Measurements from ENCODE around the gene ZBTB40. TPM values are rescaled to one million over a fixed set of nuclear protein-coding genes. Genes with fewer than 3 reads are reported as not detected.

Gene ZBTB40
- total RNA-seq, 2 donors from 2014 or later, result 11.2 to 20.1 TPM

- H3K4me1 ChIP-seq, result no peaks in the 10 kb centered on the region
- TF ChIP-seq POLR2A (IDR thresholded peaks at IDR 0.05) (no peak), CTCF (IDR thresholded peaks at IDR 0.05) (no peak)
- intact Hi-C loops (cut with DNase I), result no loop called here
- H3K9me3 ChIP-seq, result no peaks in the 10 kb centered on the region
- ATAC-seq (no peak), DNase-seq (no peak)
- H3K27me3 ChIP-seq, result no peaks in the 10 kb centered on the region
- H3K36me3 ChIP-seq (replicated peaks in 1 of 2; ENCODE audit: insufficient read depth in 1 of 2, low read depth in 2 of 2), result no peaks in the 10 kb centered on the region
- H3K27ac ChIP-seq, result no peak overlapping the region
- 89 to 90% methylated on average over 25 to 34 of the region's 34 CpGs for WGBS, 2 donors
- H3K4me3 ChIP-seq, result no peak overlapping the region
Measured at GRCh38 chr1:22570140-22570909, 118.7 kb downstream of the ZBTB40 start.

GRCh38 chr1:22572818-22573217 lies 121.2 kb downstream of the ZBTB40 start:
- Histone ChIP-seq H3K9me3 (no peaks in the 10 kb centered on the region), H3K4me3 (no peak overlapping the region), H3K27ac (no peak overlapping the region), H3K4me1 (no peaks in the 10 kb centered on the region), H3K27me3 (no peaks in the 10 kb centered on the region), H3K36me3 (replicated peaks in 1 of 2; ENCODE audit: insufficient read depth in 1 of 2, low read depth in 2 of 2) (no peaks in the 10 kb centered on the region)
- ATAC-seq, result no peak
- 52 to 96% methylated on average over 4 to 9 of the region's 9 CpGs for whole genome bisulfite sequencing, 2 donors
- intact Hi-C loops (cut with DNase I), result no loop called here
- DNase-seq, result no peak
- TF ChIP-seq CTCF (IDR thresholded peaks at IDR 0.05) (no peak), POLR2A (IDR thresholded peaks at IDR 0.05) (no peak)

GRCh38 chr1:22573237-22573636 lies 121.6 kb downstream of the ZBTB40 start:
- no peaks in the 10 kb centered on the region for H3K4me1 ChIP-seq
- no peak overlapping the region for H3K4me3 ChIP-seq
- H3K27me3 ChIP-seq, result no peaks in the 10 kb centered on the region
- intact Hi-C loops (cut with DNase I), result no loop called here
- H3K36me3 ChIP-seq (replicated peaks in 1 of 2; ENCODE audit: insufficient read depth in 1 of 2, low read depth in 2 of 2), result no peaks in the 10 kb centered on the region
- no peaks in the 10 kb centered on the region for H3K9me3 ChIP-seq
- TF ChIP-seq CTCF (IDR thresholded peaks at IDR 0.05) (no peak), POLR2A (IDR thresholded peaks at IDR 0.05) (no peak)
- ATAC-seq (no peak), DNase-seq (no peak)
- H3K27ac ChIP-seq, result no peak overlapping the region
- 73 to 78% methylated on average over 3 to 7 of the region's 7 CpGs for WGBS, 2 donors

- Histone ChIP-seq H3K4me3 (no peak overlapping the region), H3K4me1 (no peaks in the 10 kb centered on the region), H3K27me3 (no peaks in the 10 kb centered on the region), H3K9me3 (no peaks in the 10 kb centered on the region), H3K27ac (no peak overlapping the region), H3K36me3 (replicated peaks in 1 of 2; ENCODE audit: insufficient read depth in 1 of 2, low read depth in 2 of 2) (no peaks in the 10 kb centered on the region)
- intact Hi-C loops (cut with DNase I), result no loop called here
- ATAC-seq (no peak), DNase-seq (no peak)
- TF ChIP-seq POLR2A (IDR thresholded peaks at IDR 0.05), result no peak
- no peak for TF ChIP-seq CTCF (IDR thresholded peaks at IDR 0.05)
- 48 to 50% methylated on average over 8 of the region's 8 CpGs for WGBS, 2 donors
Measured at GRCh38 chr1:22575532-22576149, 124.0 kb downstream of the ZBTB40 start.
